ENCODE data around the gene SIM2.

The SIM2 gene

DNA sequence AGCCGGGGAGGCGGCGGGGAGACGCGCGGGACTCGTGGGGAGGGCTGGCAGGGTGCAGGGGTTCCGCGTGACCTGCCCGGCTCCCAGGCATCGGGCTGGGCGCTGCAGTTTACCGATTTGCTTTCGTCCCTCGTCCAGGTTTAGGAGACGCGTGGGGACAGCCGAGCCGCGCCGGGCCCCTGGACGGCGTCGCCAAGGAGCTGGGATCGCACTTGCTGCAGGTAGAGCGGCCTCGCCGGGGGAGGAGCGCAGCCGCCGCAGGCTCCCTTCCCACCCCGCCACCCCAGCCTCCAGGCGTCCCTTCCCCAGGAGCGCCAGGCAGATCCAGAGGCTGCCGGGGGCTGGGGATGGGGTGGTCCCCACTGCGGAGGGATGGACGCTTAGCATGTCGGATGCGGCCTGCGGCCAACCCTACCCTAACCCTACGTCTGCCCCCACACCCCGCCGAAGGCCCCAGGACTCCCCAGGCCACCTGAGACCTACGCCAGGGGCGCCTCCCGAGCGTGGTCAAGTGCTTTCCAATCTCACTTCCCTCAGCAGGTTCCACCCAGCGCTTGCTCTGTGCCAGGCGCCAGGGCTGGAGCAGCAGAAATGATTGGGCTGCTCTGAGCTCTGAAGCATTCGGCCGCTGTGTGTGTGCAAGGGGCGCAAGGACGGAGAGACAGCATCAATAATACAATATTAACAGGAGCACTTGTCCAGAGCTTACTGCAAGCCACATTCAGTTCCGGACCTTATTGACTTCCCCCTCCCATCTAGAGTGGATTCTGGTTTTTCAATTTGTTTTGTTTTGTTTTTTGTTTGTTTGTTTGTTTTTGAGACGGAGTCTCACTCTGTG is 10.3 kb downstream of the SIM2 start:
- TF ChIP-seq, protein P1, sequence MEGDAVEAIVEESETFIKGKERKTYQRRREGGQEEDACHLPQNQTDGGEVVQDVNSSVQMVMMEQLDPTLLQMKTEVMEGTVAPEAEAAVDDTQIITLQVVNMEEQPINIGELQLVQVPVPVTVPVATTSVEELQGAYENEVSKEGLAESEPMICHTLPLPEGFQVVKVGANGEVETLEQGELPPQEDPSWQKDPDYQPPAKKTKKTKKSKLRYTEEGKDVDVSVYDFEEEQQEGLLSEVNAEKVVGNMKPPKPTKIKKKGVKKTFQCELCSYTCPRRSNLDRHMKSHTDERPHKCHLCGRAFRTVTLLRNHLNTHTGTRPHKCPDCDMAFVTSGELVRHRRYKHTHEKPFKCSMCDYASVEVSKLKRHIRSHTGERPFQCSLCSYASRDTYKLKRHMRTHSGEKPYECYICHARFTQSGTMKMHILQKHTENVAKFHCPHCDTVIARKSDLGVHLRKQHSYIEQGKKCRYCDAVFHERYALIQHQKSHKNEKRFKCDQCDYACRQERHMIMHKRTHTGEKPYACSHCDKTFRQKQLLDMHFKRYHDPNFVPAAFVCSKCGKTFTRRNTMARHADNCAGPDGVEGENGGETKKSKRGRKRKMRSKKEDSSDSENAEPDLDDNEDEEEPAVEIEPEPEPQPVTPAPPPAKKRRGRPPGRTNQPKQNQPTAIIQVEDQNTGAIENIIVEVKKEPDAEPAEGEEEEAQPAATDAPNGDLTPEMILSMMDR (IDR thresholded peaks at IDR 0.05; ENCODE audit: insufficient read depth, low read length) = no peak
- TF ChIP-seq, protein P2, sequence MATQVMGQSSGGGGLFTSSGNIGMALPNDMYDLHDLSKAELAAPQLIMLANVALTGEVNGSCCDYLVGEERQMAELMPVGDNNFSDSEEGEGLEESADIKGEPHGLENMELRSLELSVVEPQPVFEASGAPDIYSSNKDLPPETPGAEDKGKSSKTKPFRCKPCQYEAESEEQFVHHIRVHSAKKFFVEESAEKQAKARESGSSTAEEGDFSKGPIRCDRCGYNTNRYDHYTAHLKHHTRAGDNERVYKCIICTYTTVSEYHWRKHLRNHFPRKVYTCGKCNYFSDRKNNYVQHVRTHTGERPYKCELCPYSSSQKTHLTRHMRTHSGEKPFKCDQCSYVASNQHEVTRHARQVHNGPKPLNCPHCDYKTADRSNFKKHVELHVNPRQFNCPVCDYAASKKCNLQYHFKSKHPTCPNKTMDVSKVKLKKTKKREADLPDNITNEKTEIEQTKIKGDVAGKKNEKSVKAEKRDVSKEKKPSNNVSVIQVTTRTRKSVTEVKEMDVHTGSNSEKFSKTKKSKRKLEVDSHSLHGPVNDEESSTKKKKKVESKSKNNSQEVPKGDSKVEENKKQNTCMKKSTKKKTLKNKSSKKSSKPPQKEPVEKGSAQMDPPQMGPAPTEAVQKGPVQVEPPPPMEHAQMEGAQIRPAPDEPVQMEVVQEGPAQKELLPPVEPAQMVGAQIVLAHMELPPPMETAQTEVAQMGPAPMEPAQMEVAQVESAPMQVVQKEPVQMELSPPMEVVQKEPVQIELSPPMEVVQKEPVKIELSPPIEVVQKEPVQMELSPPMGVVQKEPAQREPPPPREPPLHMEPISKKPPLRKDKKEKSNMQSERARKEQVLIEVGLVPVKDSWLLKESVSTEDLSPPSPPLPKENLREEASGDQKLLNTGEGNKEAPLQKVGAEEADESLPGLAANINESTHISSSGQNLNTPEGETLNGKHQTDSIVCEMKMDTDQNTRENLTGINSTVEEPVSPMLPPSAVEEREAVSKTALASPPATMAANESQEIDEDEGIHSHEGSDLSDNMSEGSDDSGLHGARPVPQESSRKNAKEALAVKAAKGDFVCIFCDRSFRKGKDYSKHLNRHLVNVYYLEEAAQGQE (IDR thresholded peaks at IDR 0.05; ENCODE audit: insufficient replicate concordance, low read depth) = no peak
- no peak for TF ChIP-seq SPI1 (IDR thresholded peaks at IDR 0.05; ENCODE audit: borderline replicate concordance, low read depth)
- TF ChIP-seq POLR2AphosphoS5 (IDR thresholded peaks at IDR 0.05; ENCODE audit: low read depth) = no peak
- TF ChIP-seq GABPA (IDR thresholded peaks at IDR 0.05; ENCODE audit: low read depth) = no peak
- no peak overlapping the region for H3K4me3 ChIP-seq (replicated peaks; ENCODE audit: insufficient read depth, low read length)
- peaks cover 91% of the 10 kb centered on the region for H3K27me3 ChIP-seq (ENCODE audit: insufficient read depth, poor library complexity, severe bottlenecking)
- no peak overlapping the region for H3K27ac ChIP-seq (replicated peaks)
- no peak for DNase-seq (ENCODE audit: low read depth in 1 of 2, low spot score in 1 of 2)

DNA sequence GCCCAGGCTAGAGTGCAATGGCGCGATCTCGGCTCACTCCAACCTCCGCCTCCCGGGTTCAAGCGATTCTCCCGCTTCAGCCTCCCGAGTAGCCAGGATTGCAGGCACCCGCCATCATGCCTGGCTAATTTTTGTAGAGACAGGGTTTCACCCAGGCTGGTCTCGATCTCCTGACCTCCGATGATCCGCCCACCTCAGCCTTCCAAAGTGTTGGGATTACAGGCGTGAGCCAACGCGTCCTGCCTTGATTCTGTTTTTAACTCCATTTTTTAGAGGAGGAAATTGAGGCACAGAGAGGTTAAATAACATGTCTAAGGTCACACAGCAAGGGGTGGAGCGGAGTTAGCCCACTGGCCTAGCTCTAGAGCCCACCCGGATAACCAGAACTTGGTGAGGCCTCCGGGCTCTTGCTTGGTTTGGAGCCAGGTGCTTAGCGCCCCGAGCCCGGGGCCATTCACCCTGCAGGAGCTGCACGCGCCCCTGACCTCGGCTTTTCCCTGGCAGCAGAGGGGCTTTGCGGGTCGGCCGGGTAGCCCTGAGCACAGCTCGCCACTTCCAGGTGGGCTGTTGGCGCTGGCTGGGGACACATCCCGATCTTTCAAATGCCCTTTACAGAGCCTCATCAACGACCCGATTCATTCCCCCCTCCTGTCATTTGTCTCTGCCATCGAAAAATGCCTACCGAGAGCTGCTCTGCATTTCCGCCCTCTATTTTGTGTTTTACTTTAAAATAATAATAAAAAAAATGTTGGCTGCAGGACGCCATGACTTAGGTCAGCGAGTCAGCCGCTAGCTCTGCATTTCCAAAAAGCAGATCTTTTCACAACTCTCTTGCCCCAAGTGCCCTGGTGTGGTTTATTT is 11.2 kb downstream of the SIM2 start:
- Histone ChIP-seq H3K27me3 (ENCODE audit: insufficient read depth, poor library complexity, severe bottlenecking) (peaks cover 89% of the 10 kb centered on the region), H3K27ac (replicated peaks) (no peak overlapping the region), H3K4me3 (replicated peaks; ENCODE audit: insufficient read depth, low read length) (no peak overlapping the region)
- no peak for DNase-seq (ENCODE audit: low read depth in 1 of 2, low spot score in 1 of 2)
- TF ChIP-seq POLR2AphosphoS5 (IDR thresholded peaks at IDR 0.05; ENCODE audit: low read depth) = no peak
- no peak for TF ChIP-seq GABPA (IDR thresholded peaks at IDR 0.05; ENCODE audit: low read depth)
- TF ChIP-seq, protein P2 (IDR thresholded peaks at IDR 0.05; ENCODE audit: insufficient replicate concordance, low read depth) = no peak
- TF ChIP-seq, protein P1 (IDR thresholded peaks at IDR 0.05; ENCODE audit: insufficient read depth, low read length) = no peak
- TF ChIP-seq SPI1 (IDR thresholded peaks at IDR 0.05; ENCODE audit: borderline replicate concordance, low read depth) = no peak

DNA sequence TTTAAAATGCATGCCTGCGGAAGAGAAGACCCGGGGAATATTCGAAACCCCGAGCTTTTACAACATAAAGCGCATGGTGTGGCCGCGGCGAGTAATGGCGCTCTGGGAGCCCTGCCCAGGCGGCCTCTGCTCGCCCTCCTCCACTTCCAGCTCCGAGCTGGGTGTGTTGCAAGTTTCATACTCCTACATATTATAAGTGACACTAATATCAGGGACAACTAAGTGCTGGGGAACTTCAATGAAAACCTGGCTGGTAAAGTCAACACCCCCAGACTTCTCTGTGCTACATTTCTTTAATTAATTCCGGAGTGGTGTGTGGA is 11.8 kb downstream of the SIM2 start:
- no peak overlapping the region for H3K4me3 ChIP-seq (replicated peaks; ENCODE audit: insufficient read depth, low read length)
- TF ChIP-seq, protein P1 (IDR thresholded peaks at IDR 0.05; ENCODE audit: insufficient read depth, low read length) = no peak
- TF ChIP-seq POLR2AphosphoS5 (IDR thresholded peaks at IDR 0.05; ENCODE audit: low read depth) (no peak), GABPA (IDR thresholded peaks at IDR 0.05; ENCODE audit: low read depth) (no peak), SPI1 (IDR thresholded peaks at IDR 0.05; ENCODE audit: borderline replicate concordance, low read depth) (no peak)
- TF ChIP-seq, protein P2 (IDR thresholded peaks at IDR 0.05; ENCODE audit: insufficient replicate concordance, low read depth) = no peak
- no peak for DNase-seq (ENCODE audit: low read depth in 1 of 2, low spot score in 1 of 2)
- no peak overlapping the region for H3K27ac ChIP-seq (replicated peaks)
- peaks cover 89% of the 10 kb centered on the region for H3K27me3 ChIP-seq (ENCODE audit: insufficient read depth, poor library complexity, severe bottlenecking)
